HG03571 (cell line): Measurements from ENCODE around the gene SEZ6L.

Experiments used
- ATAC-seq: cut with Tn5 transposase; IDR thresholded peaks from one replicate; pipeline ENCODE4 v1.9.1; 2021; ENCODE audit not compliant: unreplicated experiment

The SEZ6L gene

DNA sequence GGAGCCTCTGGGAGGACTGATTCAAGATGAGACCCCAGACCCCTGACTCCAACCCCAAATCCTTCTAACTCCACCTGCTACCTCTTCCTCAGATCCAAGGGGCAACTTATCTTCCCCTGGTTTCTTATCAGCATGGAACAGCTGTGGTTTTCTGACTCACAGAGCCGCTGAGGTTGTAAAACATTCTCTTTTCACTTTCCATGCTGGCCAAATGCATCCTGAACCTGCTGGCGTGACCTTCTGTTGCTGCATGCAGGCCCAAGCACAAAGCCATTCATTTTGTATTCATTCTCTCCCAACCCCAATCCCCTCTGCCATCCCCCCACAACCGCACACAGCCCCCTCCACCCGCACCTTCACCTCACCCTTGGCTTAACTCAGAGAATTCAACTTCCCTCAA lies 70.3 kb downstream of the SEZ6L start:
- ATAC-seq = no peak

DNA sequence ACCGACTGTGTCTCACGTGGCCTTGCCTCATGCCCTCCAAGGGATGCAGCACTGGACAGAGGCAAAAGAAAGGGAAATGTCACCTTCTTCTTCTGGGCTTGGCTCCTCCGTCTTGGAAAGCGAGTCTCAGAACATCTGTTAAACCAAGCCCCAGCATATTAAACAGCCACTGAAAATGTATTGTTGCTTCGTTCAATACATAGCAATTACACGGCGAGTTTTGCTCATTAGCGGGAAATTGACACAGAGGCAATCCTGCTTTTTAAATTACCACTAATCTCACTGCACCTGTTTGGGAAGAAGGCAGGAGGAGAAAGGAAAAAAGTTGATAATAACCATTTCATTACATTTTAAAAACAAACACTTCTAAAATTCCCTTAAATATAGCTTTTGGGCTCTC lies 72.1 kb downstream of the SEZ6L start:
- no peak for ATAC-seq

DNA sequence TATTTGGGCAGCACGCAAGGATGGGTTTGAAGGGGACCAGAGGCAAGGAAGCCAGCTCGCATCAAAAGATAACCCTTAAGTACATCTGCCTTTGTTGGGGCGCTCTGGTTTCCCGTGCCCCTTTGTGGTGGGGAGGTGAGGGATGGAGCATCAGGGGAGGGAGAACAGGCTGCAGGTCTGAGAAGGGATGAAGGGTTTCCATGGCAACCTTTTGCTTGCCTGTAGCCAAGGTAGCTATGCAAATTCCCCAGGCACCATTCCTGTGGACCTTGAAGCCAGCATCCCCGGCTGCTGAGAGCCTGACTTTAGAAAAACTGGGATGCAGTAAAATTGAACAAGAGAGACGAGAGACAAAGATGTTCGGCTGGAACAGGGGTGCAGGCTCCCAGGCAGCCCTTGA lies 75.7 kb downstream of the SEZ6L start:
- ATAC-seq = no peak

DNA sequence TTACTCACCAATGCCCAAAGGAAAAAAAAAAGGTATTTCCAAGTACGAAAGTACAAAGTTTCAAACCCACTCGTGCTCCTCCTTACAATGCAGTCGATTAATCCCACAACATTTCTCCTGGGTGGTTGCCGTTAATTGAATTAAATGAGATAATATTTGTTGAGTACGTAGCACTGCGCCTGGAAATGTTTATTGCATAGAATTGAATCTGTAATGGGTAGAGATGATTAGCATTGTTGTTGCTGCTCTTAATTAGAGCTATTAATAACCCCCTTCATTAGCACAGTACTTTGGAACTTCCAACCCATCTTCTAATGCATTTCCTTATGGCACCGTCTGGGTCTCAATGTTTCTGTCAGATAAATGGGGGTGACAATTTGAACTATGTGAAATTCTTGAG lies 77.3 kb downstream of the SEZ6L start:
- ATAC-seq = no peak

DNA sequence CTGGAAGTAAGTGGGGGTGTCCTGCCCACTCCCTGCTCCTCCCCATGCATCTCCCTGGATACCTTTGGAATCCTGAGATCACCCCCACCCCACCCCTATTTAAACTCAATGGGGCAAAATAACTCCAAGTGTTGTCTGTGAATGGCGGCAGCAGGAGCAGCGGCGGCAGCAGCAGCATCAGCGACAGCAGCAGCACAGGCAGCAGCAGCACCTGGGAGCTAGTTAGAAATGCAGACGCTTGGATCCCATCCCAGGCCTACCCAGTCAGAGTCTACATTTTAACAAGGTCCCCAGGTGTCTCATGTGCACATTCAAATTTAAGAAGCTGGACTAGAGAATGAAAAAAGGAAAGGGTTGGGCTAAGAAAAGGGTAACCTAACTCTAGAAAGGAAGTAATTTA lies 82.6 kb downstream of the SEZ6L start:
- ATAC-seq = no peak

DNA sequence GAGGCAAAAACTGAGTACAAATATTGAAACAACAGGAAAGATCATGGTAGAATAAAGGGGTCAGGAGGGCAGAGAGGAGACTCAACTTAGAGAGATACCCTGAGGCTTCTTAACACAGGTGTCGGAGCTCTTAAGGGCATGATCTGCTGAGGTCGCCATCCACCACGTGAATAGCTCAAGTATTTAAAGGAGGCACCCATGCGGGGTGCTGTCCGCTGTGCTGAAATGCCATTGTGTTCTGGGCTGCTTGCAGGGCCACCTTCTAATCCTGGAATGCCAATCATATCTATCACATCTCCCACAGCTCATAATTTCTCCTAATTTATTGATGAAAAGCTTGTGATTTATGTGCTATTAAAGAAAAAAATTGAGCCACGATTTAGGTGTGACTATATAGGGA lies 90.2 kb downstream of the SEZ6L start:
- no peak for ATAC-seq

DNA sequence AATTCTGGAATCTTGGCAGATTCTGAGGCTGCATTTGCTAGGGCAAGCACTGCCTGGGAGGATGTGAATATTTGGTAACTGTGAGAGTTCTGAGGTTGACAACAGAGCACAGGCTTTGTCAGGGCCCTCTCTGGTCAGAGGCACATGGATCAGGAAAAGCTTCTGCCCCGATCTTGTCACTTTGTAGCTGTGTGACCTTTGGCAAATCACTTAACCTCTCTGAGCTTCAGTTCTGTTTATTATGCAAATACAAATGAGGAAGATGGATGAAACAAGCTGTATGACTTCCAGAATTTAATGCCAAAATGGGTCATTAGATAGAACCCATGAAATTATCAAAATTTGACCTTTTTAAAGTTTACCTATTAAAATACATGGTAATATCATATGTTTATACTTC lies 94.9 kb downstream of the SEZ6L start:
- ATAC-seq = no peak

DNA sequence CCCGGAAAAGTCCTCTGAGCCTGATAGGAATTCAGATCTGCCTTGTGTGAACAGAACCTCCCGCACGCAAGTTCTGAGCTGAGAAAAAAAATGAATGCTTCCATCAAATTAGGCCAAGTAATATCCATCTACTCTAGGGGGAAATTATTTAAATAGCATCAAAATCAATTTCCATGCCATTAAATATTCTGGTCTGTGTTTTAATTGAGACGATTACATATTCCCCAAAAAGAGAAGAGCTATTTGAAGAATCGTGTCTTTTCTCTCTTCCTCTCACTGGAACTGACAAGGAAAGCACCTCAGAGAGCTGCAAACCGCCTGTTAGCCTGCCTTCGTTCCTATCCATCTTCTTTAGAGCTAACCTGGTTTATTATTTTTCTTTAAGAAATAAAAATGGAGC lies 96.0 kb downstream of the SEZ6L start:
- ATAC-seq = no peak

DNA sequence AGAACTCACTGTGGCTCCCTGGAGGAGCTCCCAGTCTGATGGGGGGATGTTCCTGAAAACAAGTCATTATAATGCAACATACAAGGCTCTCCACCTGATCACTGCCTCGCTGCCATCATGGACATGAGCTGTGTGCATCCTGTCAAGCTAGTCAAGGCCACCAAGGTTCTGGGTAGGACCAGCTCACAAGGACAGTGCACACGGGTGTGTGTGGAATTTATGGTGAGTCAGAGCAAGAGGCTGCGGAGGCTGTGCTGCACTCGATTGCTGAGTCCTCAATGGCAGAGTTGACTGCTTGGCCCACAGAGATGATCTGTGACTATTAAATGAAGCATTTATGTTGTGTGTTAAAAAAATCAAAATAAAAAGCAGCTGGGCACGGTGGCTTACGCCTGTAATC lies 96.6 kb downstream of the SEZ6L start:
- no peak for ATAC-seq

DNA sequence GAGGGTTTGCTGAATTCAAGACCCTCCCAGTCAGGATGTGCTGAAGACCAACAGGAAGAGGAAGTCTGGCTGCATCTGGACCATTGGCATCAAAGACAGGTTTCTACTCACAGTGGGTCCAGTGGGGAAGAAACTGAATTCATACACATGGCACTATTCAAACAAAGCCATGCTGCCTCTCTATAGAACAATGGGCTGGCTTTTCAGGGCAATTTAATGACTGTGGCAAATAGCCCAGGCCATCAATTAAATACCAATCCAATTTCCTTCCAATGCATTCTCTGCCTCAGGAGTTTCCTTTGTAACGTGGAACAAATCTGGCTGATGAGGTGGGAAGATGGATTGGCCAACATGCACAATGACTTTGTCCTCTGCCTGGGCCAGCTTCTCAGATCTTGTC lies 98.6 kb downstream of the SEZ6L start:
- ATAC-seq = no peak

DNA sequence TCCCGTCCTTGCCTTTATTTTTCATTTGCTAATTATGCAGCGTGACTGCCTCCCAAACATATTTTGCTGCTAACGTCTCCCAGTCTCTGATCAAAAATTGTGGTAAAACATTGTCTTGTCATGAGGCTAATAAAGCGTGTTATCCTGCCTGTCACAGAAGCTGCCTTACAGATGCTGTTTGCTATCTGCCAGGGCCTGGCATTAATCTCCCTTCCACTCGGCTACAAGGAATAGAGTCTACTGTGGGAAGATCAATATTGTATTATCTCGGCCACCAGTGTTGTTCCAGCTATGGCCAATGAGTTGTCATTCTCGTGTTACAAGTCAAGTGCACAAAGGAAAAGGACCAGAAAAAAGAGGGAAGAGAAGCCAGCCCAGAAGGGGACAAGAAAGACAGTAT lies 100.3 kb downstream of the SEZ6L start:
- ATAC-seq = no peak

DNA sequence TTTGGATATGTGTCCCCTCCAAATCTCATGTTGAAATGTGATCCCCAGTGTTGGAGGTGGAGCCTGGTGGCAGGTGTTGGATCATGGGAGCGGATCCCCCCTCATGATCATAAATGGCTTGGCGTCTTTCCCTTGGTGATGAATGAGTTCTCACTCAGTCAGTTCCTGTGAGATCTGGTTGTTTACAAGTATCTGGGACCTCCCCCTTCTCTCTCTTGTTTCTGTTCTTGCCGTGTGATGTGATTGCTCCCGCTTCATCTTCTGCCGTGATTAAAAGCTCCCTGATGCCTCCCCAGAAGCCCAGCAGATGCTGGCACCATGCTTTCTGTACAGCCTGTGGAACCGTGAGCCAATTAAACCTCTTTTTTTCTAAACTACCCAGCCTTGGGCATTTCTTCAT lies 102.2 kb downstream of the SEZ6L start:
- no peak for ATAC-seq

DNA sequence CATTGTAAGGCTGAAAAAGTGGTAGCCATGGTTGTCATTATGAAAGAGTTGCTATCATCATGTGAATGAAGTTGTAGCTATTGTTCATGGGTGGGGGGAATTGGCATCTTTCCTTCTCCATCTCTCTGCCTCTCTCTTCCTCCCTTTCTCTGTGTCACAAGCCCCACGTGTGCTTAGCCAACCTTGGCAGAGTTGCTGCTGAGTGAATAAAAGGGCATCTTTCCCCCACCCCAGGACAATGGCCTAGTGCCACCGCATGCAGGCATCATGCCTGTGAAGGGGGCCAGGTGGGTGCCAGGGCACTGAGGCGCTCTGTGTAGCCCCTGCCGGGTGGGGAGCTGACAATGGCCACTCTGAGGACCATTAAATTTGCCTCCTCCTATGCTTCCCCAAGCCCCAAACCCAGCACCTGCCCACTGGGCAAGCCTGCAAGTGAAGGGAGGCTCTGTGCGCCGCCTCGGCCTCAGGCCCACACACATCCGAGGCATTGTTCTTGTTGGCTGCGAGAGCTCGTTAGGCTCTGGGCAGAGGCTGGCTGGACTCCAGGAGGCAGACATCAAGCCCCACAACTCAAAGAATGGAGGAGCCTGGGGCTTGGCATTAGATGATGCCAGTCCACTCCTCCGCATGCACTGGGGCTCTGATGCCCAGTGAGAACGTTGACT lies 103.9 kb downstream of the SEZ6L start:
- ATAC-seq = no peak

DNA sequence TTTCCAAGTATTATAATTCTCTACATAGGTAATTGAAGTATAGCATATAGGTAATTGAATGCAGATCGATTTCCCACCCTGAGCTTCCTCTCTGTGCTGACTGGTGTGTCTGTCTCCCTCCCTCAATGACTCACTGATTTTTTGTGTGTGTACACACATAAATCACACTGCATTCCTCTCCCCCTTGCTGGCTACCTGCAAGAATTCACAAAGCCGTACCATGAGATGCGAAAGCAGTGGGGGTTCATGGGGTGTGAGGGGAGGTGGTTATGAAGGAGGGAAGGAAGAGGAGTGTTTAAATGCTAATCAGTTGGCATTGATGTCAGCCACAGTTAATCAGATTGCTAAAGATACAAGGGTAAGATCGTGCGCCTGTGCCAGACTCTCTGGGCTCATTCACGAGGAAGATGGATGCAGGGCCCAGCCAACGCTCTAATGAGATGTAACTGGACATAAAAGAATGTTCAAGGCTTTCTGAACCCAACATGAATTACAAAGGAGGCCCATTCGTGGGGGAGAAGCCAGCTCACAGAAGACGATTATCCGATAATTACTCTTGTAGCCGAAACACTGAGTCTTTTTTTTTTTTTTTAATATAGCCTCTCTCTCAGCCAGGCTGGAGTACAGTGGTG lies 107.4 kb downstream of the SEZ6L start:
- no peak for ATAC-seq

DNA sequence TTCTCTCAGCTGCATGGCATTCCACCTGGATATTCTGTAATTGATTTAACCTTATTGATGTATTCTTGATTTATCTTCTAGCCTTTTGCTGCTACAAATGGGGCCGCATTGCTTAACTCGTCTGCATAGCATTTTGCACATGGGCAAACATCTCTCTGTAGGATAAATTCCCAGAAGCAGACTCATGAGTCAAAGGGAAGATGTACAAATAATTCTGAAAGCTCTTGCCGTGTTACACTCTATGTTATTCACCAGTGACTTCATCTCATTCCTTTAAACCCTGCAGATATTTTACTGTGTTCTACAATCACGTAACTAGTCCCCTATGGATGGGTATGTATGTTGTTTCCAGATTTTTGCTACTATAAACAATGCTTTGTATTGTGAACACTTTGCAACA lies 112.7 kb downstream of the SEZ6L start:
- ATAC-seq = no peak

DNA sequence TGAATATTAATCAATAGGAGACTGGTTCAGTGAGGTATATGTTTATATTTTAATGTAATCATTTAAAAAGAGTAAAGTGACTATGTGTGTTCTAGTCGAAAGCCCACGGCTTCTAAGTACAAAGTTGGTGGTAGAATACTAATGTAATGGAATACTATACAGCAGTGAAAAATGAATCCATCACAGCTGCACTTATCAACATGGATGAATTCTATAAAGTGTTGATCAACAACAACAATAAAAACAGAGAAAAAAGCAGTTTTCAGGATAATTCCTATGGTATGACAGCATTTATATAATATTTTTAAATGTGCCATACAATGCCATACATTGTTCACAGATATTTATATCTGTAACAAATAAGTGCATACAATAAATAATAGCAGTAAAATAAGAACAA lies 114.1 kb downstream of the SEZ6L start:
- no peak for ATAC-seq

DNA sequence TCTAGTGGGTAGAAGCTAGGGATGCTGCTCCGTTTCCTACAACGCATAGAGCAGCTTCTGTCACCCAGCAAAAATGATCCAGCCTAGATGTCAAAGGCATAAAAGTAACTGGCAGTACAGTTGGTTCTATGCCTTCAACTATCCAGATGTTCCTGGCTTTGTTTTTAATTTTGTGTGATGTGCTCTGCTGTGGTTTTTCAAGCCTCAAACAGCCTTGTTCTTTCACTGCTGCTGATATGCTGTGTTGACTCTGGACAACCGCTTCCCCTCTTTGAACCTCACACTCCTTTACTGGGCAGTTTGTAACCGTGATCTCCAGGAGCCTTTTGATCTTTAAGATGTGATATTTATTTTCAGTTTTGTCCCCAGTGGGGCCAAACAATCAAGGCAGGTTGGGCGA lies 116.4 kb downstream of the SEZ6L start:
- no peak for ATAC-seq

DNA sequence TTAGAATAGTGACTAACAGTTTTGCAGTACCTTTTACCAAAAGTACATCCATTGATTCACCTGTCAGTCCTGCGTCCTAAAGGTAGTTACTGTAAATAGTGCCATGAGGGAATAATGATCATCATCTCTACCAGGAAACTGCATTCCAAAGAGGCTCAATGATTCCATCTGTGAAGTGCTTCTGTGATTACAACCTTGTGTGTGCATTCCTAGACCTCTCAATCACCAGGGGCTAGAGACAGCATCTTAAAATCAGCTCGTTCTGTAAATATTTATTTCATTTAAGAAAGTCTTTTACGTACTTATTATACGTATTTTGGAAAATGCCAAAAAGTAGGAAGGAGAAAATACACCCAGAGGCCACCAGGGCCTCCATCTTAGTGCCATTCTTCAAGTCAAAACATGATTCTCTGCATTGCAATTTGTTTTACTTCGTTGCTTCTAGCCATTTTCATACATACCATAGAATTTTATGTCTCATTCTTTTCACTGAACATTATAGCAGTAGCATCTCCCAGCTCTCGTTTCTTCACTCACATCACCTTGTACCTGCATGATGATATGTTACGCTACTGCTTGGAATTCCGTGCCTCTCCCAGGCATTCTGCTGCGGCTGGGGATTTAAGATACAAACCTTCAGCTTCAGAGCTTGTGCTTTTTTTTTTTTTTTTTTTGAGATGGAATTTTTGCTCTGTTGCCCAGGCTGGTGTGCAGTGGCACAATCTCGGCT lies 117.0 kb downstream of the SEZ6L start:
- no peak for ATAC-seq

DNA sequence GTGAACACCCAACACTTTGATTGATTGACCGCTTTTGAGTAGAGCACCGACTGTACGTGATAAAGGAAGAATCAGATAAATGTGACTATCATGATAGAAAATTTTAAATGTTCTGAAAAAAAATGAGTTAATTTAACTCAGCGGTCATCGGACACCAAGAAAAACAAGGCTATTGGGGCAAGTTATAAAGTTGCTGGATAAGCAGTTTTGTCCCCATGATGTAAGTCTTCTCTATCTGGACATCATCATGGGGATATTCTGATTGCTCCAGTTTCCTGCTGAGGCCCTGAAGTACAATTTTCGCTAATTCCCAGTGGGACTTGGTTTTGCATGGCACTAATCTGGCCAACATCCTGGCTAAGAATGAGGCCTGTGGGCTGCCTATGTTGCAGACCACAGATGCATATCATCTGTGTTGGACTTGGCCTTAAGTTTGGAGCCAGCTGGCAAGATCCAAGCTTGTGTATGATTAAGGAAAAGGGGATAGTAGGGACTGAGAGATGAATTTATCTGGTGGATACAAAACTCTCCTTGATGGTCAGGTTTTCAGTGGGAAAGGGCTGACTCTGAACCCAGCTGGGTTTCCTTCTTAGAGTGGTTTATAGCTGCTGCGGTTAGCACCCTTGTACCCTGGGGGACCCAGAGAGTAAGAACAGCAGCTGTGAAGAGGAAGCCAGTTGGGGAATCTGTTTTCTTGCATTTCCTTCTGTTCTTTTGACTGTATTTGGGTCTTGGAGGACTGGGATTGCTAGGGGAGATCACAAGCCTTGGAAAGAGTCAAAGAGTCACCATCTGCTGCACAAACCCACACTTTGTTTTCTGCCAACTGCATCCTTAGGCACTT lies 118.3 kb downstream of the SEZ6L start:
- ATAC-seq = no peak

DNA sequence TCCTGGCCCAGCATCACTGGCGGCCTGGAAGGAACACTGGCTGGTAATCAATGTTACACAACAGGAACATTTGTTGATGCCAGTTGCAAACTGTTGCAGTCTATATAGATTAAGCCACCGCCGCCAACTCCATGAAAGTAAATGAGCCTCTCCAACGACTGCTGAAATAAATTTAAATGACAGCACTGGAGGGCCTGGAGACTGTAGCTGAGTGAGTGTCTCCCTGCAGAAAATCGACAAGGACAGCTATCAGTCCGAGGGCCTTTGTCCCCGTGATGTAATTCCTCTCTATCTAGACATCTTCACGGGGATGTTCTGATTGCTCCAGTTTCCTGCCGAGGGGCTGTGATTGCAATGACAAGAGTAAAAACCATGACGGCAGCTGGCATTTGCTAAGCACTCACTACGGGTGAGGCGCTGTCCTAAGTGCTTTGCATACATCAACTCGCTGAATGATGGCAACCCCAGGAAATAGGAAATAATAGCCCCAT lies 120.4 kb downstream of the SEZ6L start:
- no peak for ATAC-seq

DNA sequence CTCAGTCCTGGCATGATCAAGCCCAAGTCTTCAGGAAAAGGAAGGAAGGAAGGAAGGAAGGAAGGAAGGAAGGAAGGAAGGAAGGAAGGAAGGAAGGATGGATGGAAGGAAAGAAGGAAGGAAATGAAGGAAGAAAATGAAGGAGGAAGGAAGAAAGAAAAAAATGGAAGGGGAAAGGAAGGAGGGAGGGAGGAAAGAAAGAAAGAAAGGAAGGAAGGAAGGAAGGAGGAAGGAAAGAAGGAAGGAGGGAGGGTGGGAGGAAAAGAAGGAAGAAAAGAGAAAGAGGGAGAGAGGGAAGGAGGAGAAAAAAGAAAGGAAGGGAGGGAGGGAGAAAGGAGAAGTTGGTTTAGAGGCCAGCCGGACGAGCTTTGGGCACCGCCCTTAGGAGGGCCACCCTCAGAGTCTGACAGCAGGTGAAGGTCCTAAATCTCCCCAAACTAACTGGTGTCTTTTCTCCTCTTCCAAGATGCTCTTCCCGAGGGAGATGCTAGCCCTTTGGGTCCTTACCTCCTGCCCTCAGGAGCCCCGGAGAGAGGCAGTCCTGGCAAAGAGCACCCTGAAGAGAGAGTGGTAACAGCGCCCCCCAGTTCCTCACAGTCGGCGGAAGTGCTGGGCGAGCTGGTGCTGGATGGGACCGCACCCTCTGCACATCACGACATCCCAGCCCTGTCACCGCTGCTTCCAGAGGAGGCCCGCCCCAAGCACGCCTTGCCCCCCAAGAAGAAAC lies 122.8 kb downstream of the SEZ6L start:
- ATAC-seq = no peak
